DOHH2 (cell line): ENCODE measurements around the gene ATP6V0A1.
"Not testable (repeated sequence)": the region's sequence is repeated elsewhere in the genome, so short reads cannot be mapped to it uniquely, and the experiment has no call there.

Experiments
- H3F3A ChIP-seq: fragments of 200-600 bp; sonication (generic), shearing (Covaris generic); 2 replicates; pipeline ENCODE4 v1.6.0; 2016; ENCODE audit warnings: antibody characterized with exemption, mild to moderate bottlenecking; ENCODE audit not compliant: control insufficient read depth, insufficient read depth
- H3K27ac ChIP-seq: fragments of 200-600 bp; sonication (generic); 2 replicates; pipeline ENCODE4 v1.5.1; 2014; ENCODE audit warnings: low read depth, mild to moderate bottlenecking, low read length, moderate library complexity
- H3K27me3 ChIP-seq: fragments of 200-600 bp; sonication (generic); 2 replicates; pipeline ENCODE4 v1.6.1; 2014; ENCODE audit warnings: mild to moderate bottlenecking, low read length, mixed read lengths; ENCODE audit not compliant: control insufficient read depth
- H3K36me3 ChIP-seq: fragments of 200-600 bp; sonication (generic); 2 replicates; pipeline ENCODE4 v1.6.1; 2014; ENCODE audit warnings: mild to moderate bottlenecking, low read length, moderate library complexity, mixed read lengths; ENCODE audit not compliant: control insufficient read depth
- H3K4me1 ChIP-seq: fragments of 200-600 bp; sonication (generic); 2 replicates; pipeline ENCODE4 v1.6.1; 2014; ENCODE audit warnings: mild to moderate bottlenecking, low read length, mixed read lengths; ENCODE audit not compliant: control insufficient read depth
- H3K4me2 ChIP-seq: fragments of 200-600 bp; sonication (generic); 2 replicates; pipeline ENCODE4 v1.6.0; 2014; ENCODE audit warnings: mild to moderate bottlenecking, low read length, moderate library complexity
- H3K4me3 ChIP-seq: fragments of 200-600 bp; sonication (generic); 2 replicates; pipeline ENCODE4 v1.5.1; 2014; ENCODE audit warnings: mild to moderate bottlenecking, low read length, mixed read lengths
- H3K79me2 ChIP-seq: fragments of 200-600 bp; sonication (generic); 2 replicates; pipeline ENCODE4 v1.6.1; 2014; ENCODE audit warnings: mild to moderate bottlenecking, low read length, mixed read lengths; ENCODE audit not compliant: control insufficient read depth
- H3K9me2 ChIP-seq: fragments of 200-600 bp; sonication (generic); replicated peaks from 2 replicates; pipeline ENCODE4 v1.6.1; 2014; ENCODE audit warnings: mild to moderate bottlenecking, low read length, mixed read lengths; ENCODE audit not compliant: control insufficient read depth
- H3K9me3 ChIP-seq: fragments of 200-600 bp; sonication (generic); 2 replicates; pipeline ENCODE4 v1.6.1; 2014; ENCODE audit warnings: antibody characterized with exemption, low read length, mixed read lengths; ENCODE audit not compliant: control insufficient read depth, insufficient read depth
- H4K20me1 ChIP-seq: fragments of 200-600 bp; sonication (generic); 2 replicates; pipeline ENCODE4 v1.6.0; 2014; ENCODE audit warnings: low read depth, mild to moderate bottlenecking, antibody characterized with exemption, low read length, moderate library complexity; ENCODE audit not compliant: control insufficient read depth, insufficient read depth
- CTCF ChIP-seq: fragments of 200-600 bp; sonication (generic); IDR thresholded peaks from one replicate; pipeline ENCODE4 v1.5.1; 2014; ENCODE audit warnings: antibody characterized with exemption, mild to moderate bottlenecking, low read depth, low read length; ENCODE audit not compliant: poor library complexity, severe bottlenecking
- EZH2phosphoT487 ChIP-seq: fragments of 200-600 bp; sonication (generic); IDR thresholded peaks from 2 replicates; pipeline ENCODE4 v1.6.1; 2017; ENCODE audit warnings: borderline replicate concordance, mild to moderate bottlenecking, antibody characterized with exemption, low read length, moderate library complexity, mixed read lengths

ATP6V0A1 gene

GRCh38 chr17:42441371-42442195 is 17.1 kb upstream of the ATP6V0A1 start:
- Histone ChIP-seq H3K9me3 (no peaks in the 10 kb centered on the region), H3K27ac (no peak overlapping the region), H3K4me1 (peaks cover 4% of the 10 kb centered on the region), H3K4me3 (no peak overlapping the region), H3K9me2 (no peaks in the 10 kb centered on the region), H4K20me1 (no peaks in the 10 kb centered on the region; the same call in 1 of the 2 replicates), H3F3A (no peaks in the 10 kb centered on the region), H3K79me2 (no peaks in the 10 kb centered on the region), H3K4me2 (no peak overlapping the region), H3K27me3 (peaks cover 36% of the 10 kb centered on the region), H3K36me3 (no peaks in the 10 kb centered on the region)
- TF ChIP-seq CTCF (no peak), EZH2phosphoT487 (no peak)

GRCh38 chr17:42442196-42442565 is 16.5 kb upstream of the ATP6V0A1 start:
- Histone ChIP-seq H3K9me3 (no peaks in the 10 kb centered on the region), H3K4me2 (no peak overlapping the region)

GRCh38 chr17:42449176-42449575 is 9.5 kb upstream of the ATP6V0A1 start:
- H4K20me1 ChIP-seq, H3K9me2 ChIP-seq, H3K4me2 ChIP-seq, H3K36me3 ChIP-seq, H3K4me3 ChIP-seq, H3K4me1 ChIP-seq, H3K79me2 ChIP-seq, H3K27ac ChIP-seq, H3K9me3 ChIP-seq, H3F3A ChIP-seq: not testable (repeated sequence)
- H3K27me3 ChIP-seq: peaks cover 26% of the 10 kb centered on the region

More at GRCh38 chr17:42442196-42442565, 16.5 kb upstream of the ATP6V0A1 start:
- Histone ChIP-seq H3K27me3 (peaks cover 35% of the 10 kb centered on the region), H4K20me1 (no peaks in the 10 kb centered on the region; the same call in 1 of the 2 replicates), H3K9me2 (no peaks in the 10 kb centered on the region), H3K4me1 (peaks cover 4% of the 10 kb centered on the region), H3K79me2 (no peaks in the 10 kb centered on the region), H3K27ac (no peak overlapping the region), H3K4me3 (no peak overlapping the region), H3K36me3 (no peaks in the 10 kb centered on the region), H3F3A (no peaks in the 10 kb centered on the region)
- TF ChIP-seq CTCF (no peak), EZH2phosphoT487 (no peak)

GRCh38 chr17:42449838-42450237 is 8.8 kb upstream of the ATP6V0A1 start:
- not testable (repeated sequence) for H3K4me3 ChIP-seq, H3K79me2 ChIP-seq, H3K9me3 ChIP-seq, H3K4me1 ChIP-seq, H3K27ac ChIP-seq, H3K4me2 ChIP-seq, H3F3A ChIP-seq, H3K36me3 ChIP-seq, H3K9me2 ChIP-seq, H4K20me1 ChIP-seq
- peaks cover 33% of the 10 kb centered on the region for H3K27me3 ChIP-seq

- H3K27me3 ChIP-seq: peaks cover 43% of the 10 kb centered on the region
- not testable (repeated sequence) for H3K27ac ChIP-seq, H3K36me3 ChIP-seq, H3K79me2 ChIP-seq, H3K4me1 ChIP-seq, H4K20me1 ChIP-seq, H3F3A ChIP-seq, H3K4me2 ChIP-seq, H3K9me2 ChIP-seq, H3K4me3 ChIP-seq, H3K9me3 ChIP-seq
Measured at GRCh38 chr17:42451270-42451669, 7.4 kb upstream of the ATP6V0A1 start.
